H1 (cell line): Measurements from ENCODE around the gene TPSG1.

Experiments
- BCL11A ChIP-seq, 2 experiments: IDR thresholded peaks; one replicate each; pipeline ENCODE4 v1.6.1; 2011; ENCODE audit warnings: low read depth in 2 of 2, low read length in 2 of 2, mild to moderate bottlenecking in 2 of 2
- CEBPB ChIP-seq: IDR thresholded peaks from 2 replicates; pipeline ENCODE4 v1.6.1; 2012; ENCODE audit warnings: low read depth, low read length
- SIX5 ChIP-seq: IDR thresholded peaks from 2 replicates; pipeline ENCODE4 v1.6.1; 2011; ENCODE audit warnings: mild to moderate bottlenecking, low read depth, low read length
- USF2 ChIP-seq: IDR thresholded peaks from 2 replicates; pipeline ENCODE4 v1.6.1; 2011; ENCODE audit warnings: low read length, improper control_type of control experiment
- TF ChIP-seq, protein P1 (sequence below): IDR thresholded peaks from 2 replicates; pipeline ENCODE4 v1.6.1; 2012; ENCODE audit warnings: inconsistent platforms
- TF ChIP-seq, protein P2 (sequence below), 3 experiments: IDR thresholded peaks; 1 replicate in 2 of 3; 2 replicates in 1 of 3; pipeline versions ENCODE4 v1.5.1 to v1.6.1; 2011; ENCODE audit warnings: low read length in 3 of 3, mild to moderate bottlenecking in 3 of 3, inconsistent platforms in 2 of 3, low read depth in 1 of 3, moderate library complexity in 1 of 3; ENCODE audit not compliant: insufficient read depth in 1 of 3; ENCODE audit errors: control extremely low read depth in 1 of 3

GRCh38 chr16:1175566-1176279 lies 49.3 kb downstream of the TPSG1 start:
- TF ChIP-seq, protein P1, sequence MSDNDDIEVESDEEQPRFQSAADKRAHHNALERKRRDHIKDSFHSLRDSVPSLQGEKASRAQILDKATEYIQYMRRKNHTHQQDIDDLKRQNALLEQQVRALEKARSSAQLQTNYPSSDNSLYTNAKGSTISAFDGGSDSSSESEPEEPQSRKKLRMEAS: no peak
- TF ChIP-seq, protein P2, sequence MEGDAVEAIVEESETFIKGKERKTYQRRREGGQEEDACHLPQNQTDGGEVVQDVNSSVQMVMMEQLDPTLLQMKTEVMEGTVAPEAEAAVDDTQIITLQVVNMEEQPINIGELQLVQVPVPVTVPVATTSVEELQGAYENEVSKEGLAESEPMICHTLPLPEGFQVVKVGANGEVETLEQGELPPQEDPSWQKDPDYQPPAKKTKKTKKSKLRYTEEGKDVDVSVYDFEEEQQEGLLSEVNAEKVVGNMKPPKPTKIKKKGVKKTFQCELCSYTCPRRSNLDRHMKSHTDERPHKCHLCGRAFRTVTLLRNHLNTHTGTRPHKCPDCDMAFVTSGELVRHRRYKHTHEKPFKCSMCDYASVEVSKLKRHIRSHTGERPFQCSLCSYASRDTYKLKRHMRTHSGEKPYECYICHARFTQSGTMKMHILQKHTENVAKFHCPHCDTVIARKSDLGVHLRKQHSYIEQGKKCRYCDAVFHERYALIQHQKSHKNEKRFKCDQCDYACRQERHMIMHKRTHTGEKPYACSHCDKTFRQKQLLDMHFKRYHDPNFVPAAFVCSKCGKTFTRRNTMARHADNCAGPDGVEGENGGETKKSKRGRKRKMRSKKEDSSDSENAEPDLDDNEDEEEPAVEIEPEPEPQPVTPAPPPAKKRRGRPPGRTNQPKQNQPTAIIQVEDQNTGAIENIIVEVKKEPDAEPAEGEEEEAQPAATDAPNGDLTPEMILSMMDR (IDR thresholded peaks at IDR 0.05; ENCODE audit: control extremely low read depth in 1 of 3, insufficient read depth in 1 of 3, low read depth in 1 of 3, low read length in 3 of 3): no peak
- no peak for TF ChIP-seq USF2
- no peak for TF ChIP-seq SIX5
- no peak for TF ChIP-seq BCL11A (IDR thresholded peaks at IDR 0.05; ENCODE audit: low read depth in 2 of 2, low read length in 2 of 2)
- TF ChIP-seq CEBPB: no peak
